Measurements from ENCODE around the gene KRT36.

DNA sequence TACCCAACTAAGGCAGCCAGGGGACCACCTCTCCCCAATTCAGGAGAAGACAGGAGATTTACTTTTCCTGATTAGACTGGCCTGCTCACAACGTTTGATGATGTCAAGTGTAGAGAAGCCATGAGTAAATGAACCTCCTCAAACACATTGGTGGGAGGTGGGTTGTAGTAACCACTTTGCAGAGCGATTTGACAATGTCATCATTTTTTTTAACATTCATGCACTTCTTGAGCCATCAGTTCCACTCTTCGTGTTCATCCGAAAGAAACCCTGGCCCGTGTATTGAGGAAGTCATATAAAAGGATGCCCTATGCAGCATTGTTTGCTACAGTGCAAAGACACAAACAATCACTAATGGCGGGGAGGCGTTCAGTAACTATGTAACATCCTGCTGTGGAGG is 43.9 kb upstream of the KRT36 start:
- TF ChIP-seq, protein P1, sequence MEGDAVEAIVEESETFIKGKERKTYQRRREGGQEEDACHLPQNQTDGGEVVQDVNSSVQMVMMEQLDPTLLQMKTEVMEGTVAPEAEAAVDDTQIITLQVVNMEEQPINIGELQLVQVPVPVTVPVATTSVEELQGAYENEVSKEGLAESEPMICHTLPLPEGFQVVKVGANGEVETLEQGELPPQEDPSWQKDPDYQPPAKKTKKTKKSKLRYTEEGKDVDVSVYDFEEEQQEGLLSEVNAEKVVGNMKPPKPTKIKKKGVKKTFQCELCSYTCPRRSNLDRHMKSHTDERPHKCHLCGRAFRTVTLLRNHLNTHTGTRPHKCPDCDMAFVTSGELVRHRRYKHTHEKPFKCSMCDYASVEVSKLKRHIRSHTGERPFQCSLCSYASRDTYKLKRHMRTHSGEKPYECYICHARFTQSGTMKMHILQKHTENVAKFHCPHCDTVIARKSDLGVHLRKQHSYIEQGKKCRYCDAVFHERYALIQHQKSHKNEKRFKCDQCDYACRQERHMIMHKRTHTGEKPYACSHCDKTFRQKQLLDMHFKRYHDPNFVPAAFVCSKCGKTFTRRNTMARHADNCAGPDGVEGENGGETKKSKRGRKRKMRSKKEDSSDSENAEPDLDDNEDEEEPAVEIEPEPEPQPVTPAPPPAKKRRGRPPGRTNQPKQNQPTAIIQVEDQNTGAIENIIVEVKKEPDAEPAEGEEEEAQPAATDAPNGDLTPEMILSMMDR (IDR thresholded peaks at IDR 0.05), result no peak
- TF ChIP-seq EP300 (IDR thresholded peaks at IDR 0.05) (no peak), POLR2A (IDR thresholded peaks at IDR 0.05) (no peak)

All from stomach (tissue), 4 donors.